ENCODE data around the gene SLC7A10.

The SLC7A10 gene

DNA sequence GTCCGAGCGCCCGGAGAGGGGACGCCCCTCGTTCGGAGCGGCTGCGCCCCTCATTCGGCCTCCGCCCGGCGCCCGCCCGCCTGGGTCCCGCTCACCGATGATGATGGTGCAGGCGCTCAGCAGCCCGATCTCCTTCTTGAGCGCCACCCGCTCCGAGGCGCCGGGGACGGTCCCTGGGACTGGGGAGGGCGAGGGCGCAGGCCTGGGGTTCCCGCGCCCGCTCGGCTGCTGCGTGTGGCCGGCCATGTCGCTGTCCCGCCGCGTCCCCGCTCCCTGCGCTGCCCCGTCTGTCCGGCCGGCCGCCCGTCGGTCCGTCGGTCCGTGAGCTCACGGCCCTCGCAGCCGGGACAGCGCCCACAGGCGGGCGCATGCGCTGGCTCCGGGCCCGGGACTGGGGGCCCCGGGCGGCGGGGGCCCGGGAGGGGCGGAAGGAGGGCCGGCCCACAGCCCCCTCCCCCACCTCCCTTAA is at the start of gene SLC7A10:
SLC7A10 (minus strand) TSS at position 393 of the 469 bp plus-strand sequence; CDS start at position 246, 147 bp downstream.
- DNase-seq, result no peak

DNA sequence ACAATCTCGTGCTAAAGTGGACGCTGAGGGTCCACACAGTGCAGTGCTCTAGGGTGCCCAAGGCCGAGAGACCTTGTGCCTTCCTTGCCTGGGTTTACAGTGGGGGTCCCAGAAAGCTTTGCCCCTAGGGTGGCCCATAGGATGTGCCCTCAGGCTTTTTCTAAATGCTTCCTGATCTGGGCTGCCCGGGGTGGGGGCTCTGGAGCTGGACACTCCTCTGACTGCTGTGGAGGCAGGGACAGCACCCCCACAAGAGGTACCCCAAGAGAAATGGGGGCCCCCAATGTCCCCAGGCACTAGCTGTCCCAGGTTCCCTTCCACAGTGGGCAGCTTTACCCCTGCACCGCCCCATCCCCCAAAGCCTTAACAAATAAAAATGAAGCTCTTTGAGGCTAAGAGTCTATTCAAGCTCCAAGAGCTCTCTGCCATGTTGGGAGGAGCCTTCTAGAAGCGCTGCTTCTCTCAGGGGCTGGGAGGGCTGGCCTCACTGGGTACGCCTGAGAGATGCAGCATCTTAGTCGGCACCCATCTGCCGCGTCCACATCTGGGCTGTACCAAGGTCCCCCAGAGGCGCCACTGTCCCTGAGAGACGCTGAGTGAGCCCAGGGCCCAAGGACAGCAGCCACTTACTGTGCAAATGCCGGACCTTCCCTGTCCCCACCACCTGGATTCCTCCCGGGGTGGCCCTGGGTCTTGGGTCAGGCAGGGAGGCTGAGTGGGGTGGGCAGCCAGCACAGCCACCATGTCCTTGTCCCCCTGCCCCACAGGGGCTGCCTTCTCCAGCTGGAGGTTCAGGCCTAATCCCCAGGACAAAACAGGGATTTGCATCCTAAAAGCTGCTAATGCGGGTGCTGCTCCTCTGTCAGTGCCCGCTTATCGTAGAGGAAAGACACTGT is 49.3 kb upstream of the SLC7A10 start:
- DNase-seq, result no peak

DNA sequence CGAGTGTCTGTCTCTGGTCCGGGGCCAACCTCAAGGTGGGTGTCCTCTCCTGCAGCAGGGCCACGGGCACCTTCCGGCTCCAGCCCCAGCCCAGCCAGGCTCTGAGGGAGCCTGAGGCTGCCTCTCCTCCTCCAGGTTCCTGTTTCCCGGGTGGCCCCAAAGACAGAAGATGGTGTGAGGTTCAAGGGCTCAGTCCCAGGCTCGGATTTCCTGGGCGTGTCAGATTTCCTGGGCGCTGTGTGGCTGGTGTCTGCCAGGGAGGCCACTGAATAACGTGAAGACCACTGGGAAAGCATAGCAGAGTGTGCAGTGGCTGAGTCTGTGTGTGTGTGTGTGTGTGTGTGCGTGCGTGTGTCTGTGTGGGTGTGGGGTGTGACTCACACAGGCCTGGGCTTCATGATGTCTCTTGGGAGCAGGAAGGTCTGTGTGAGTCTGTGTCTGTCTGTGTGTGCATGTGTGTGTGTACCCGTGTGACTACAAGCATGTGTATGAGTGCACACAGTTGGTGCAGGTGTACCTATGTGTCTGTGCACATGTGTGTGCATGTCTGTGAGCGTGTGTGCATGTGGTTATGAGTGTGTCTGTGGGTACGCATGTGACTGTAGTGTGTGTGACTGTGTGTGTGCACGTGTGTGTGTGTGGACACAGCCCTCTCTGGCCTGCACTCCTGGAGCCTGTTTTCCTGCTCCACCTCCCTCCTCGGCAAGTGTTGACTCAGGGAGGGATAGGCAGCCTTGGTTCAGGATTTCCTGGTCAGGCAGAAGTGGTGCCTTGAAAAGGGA is 48.4 kb upstream of the SLC7A10 start:
- no peak for DNase-seq

DNA sequence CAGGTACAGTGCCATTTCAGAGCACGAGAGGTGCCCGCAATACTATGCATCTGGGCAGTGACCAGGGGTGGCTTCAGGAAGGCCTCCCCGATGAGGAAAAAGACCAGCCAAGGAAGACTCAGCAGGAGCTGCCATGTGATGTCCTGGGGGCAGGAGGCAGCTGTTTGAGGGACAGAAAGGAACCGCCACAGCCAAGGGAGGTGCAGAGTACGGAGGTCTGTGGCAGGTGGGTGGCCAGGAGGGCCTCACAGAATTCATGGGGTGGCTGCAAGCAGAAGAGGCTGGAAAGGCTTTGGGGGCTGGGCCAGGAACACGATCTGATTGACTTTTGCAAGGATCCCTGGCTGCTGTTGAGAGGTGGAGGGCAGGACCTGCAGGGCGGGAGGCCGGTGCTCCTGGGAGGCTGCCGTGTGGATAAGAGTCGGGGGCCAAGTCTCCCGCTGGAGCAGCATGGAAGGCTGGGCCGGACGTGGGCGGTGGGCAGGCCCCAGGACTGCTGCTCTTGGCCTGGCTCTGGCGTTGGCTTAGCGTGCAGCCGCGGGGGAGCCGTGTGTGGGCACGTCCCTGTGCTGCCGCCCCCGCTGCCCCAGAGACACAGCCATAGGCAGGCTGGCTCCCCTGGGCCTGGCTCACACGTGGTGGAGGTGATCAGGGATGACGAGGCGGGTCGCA is 47.6 kb upstream of the SLC7A10 start:
- DNase-seq, result no peak

DNA sequence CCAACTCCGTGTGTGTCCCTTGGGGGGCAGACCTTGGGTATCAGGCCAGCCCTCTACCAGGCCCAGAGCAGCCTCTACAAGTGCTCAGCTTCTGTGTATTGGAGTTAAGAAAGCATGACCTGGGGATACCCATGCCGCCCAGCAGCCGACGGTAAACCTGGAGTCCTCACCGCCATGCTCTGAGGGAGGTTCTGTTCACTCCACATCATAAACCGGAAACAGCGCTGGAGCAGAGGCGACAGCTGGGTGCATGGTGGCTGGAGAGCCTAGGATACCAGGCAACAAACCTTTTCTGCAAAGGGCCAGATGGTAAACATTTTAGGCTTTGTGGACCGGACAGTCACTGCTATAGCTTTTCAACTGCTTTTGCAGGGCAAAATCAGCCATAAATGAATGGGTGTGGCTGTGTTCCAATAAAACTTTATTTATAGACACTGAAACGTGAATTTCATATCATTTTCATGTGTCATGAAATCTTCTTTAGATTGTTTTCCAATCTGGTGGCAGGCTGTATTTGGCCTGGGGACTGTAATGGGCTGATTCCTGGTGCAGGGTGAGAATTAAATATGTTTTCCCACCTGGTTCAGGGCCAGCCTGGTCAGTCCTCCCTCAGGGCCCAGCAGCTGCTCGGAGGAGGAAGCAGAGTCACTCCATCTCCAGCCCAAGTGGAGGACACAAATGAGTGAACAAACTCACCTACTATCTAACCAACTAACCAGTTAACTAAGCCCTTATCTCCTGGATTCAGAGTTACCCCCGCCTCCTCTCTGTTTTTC is 45.8 kb upstream of the SLC7A10 start:
- no peak for DNase-seq

DNA sequence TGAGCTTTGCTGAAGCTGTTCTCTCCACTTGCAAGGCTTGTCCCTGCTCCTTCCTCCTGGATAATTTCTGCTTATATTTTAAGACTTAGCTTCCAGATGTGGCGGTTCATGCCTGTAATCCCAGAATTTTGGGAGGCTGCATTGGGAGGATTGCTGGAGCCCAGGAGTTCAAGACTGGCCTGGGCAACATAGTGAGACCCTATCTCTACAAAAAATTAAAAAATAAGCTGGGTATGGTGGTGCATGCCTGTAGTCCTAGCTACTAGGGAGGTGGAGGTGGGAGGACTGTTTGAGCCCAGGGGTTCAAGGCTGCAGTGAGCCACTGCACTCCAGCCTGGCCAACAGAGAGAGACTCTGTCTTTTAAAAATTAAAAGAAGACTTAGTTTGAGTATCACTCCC is 45.1 kb upstream of the SLC7A10 start:
- DNase-seq, result no peak

DNA sequence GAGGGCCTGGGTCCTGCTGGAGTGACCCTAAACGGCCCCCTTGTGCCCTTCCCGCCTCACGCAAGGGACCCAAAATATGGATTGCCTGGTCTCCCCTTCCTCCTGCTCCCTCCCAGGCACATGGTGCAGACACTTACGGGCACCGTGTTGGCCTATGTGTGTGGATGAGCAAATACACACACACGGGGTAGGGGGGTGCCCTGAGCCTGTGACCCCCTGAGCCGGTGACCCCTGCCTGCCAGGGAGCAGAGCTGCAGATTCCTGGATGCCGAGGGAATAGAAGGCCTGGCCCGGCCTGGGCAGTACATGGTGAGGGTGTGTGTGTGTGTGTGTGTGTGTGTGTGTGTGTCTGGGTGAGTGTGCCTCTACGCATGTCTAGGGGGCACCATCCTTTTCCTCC is 43.4 kb upstream of the SLC7A10 start:
- no peak for DNase-seq

DNA sequence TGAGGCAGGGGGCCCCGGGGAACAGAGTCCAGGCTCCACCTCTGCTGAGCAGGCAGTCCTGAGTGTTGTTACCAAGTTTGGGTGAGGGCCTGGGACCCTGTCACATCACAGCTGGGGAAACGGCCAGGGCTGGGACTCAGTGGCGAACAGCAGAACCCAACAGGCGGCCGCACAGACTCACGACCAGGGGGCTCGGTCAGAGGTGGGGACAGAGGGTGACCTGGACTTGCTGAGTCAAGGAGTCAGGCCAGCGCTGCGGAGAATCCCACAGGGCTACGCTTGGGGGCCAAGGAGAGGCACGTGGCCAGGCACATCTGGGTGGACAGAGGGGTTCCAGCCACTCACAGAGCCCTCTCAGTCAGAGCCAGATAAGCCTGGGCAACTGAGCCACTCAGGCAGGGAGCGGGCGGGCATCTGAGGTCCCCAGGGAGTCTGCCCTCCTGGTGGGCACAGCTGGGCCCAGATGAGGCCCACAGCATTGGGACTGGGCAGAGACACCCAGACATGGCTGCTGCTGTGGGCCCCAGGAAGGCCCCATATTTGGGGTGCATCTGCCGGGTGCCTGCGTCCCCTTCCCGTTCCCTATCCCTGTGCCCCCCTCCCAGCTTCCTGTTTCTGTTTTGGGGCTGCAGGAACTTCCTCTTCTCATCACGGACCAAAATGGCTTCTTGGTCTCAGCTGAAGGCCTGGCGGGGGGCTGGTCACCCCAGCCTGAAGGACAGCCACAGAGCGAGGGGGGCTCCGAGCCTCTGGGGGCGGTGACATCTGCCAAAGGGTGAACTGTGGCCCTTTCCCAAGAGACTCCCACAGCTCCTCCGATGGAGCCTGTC is 42.7 kb upstream of the SLC7A10 start:
- no peak for DNase-seq

DNA sequence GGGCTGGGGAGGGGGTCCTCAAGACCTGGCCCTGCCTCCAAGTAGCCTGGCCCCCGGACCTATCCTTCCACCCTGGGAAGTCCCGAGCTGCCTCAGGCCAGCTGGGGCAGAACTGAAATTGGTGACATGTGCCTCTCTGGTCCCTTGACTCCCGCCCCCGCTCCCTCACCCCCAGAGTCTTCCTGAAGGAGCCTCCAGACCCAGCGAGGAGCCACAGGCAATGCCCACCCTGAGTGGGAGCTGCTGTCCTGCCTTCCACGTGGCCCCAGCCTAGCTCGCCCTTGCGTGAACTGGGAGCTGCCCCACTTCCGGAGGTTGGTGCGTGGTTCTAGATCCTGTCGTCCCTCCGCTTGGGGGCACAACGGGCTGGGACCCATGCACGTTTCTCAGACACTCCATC is 42.1 kb upstream of the SLC7A10 start:
- no peak for DNase-seq

DNA sequence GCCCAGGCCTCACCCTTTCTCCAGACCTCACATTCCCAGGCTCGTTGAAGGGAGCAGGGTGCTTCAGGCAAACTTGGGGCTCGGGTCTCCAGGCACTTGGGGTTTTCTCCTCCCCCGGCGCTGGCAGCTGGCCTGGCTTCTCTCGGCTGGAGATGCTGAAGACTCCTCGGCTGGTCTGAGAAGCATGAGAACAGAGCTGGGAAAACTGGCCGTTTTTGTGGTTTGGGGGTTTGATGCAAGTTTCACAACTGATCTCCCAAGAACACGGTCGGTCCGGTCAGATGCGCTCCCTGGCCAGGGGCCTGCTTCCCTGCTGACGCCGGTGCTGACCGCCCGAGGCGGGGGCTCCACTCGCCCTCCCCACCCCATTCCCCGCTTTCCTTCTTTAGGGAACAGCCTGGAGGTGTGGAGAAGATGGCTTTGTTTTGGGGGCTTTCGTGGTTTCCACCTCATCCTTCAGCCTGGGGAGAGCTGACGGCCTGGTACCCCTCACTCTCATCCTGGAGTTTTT is 41.4 kb upstream of the SLC7A10 start:
- DNase-seq, result no peak

DNA sequence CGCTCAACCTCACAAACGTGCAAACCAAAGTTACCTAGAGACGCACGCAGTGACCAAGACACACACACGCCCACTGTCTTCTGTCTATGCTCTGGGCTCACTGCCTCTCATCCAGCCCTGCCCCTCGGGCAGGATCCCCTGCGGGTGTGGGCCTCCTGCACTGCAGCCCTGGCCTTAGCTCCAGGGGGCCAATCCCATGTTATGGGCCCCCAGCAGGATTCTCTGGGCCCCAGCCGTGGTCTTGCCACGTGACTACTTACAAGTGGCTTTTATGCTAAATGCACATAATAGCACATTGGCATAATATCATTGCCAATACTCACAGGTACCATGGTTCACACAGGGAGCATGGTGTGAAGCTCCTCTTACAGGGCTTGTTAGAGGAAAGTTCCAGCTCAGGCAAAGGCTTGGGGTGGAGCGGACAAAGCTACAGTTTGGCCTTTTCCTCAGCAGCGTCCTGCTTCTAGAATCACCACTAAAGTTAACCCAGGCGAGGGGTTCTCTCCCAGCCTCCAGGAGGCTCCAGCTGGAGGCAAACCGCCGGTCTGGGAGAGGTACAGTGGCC is 39.3 kb upstream of the SLC7A10 start:
- no peak for DNase-seq

DNA sequence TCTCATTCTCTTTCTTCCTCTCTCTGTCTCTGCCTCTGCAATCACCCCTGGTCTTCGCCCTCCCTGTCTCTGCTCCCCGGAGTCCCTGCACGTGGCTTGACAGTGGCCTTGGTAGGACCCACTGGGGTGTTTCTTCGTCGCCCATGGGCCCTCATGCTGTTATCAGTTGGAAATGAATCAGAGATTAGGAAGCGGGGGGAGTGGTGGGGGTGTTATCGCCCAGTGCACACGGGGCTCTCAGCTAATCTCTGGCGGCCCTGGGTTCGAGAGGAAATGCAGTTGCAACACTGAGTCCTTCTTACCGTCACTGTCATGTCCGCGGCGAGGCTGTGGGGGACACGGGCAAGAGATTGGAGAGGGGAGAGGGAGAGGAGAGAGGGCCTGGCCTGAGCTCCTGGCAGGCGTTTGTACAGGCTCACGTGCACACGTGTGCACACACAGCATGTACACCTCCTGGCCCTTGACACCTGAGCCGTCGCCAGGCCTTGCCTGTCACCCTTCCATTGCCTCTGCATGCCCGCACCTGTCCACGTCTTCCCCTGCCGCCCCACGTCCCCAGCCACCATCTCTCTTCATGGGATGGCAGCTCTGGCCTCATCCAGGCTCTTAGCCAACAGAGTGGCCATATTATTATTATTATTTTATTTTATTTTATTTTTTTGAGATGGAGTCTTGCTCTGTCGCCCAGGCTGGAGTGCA is 37.8 kb upstream of the SLC7A10 start:
- no peak for DNase-seq

DNA sequence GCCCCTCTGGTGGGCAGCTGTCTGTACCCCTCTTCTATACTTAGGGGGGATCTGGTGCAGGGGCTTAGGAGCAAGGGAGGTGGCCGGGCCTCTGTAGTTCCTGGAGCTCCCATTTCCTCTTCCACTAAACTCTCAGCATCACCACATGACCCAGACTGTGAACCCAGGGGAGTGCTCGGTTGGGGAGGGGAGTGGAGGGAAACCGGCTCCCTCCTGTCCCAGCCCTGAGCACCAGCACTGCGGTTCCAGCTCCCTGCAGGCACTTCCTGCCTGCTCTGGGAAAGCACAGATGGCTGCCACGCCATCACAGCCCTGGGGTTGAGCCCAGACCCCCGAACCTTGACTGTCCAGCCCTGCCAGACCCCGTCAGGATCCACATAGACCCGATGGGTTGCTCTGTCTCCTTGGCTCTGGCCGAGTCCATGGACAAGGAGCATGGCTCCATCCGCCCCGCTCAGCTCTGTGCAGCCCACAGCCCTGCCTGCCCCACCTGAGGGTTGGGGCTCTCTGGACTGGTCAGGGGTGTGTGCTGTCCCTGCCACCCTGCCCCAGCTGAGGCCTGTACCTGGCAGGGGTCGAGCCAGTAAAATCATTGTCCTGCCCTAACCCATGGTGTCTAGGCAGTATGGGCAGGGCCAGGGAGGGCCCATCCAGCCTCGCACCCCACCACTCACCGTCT is 36.0 kb upstream of the SLC7A10 start:
- DNase-seq, result no peak

DNA sequence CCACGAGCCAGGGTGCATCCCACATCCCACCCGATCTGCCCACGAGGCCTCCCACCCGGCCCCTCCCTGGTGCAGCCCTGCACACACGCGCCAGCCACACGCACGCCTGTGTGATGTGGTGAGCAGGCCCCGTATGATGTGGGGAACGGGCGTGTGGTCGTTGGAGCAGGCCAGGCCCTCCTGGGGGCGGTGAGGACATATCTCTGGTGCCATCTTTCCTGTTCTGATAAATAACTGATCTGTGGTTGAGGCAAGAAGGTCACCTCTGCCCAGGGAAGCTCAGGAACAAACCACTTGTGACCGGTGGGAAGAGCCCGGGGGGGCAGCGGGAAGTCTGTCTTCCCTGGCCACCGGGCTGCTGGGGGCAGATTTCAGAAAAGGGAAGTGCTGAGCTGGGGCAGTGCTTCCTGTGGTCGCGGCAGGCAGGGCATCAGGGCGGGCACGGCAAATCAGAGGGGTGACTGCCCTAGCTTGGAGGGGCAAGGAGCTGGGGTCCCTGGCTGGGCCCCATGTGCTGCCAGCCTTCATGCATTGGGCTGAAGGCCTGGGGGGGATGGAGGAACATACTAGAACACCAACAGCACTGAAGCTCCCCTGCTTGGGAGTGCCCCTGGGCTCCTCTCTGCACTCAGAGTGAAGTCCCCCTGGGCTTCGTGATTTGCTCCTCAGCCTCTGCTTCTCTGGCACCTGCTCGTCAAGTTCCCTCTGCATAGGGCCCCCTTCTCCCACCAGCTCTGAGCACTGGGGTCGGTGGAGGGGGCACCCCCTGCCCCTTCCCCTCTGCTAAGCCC is 35.2 kb upstream of the SLC7A10 start:
- no peak for DNase-seq

DNA sequence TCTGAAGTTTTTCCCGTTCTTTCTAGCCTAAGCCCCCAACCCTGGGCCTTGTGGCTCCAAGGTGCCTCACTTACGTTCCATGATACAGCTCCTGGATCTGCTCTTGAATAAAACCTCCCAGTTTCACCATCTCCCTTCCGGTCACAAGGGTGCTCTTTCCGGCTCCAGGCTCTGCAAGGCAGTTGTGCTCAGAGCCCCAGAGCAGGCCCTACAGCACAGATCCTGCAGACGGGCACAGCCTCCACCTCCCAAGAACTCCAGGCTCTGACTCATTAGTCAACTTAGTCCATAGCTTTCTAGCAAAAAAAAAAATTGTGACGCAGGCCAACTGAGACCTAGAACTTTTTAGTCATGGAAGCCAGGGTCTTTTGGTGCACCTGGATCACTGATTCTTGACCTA is 33.9 kb upstream of the SLC7A10 start:
- DNase-seq, result no peak

DNA sequence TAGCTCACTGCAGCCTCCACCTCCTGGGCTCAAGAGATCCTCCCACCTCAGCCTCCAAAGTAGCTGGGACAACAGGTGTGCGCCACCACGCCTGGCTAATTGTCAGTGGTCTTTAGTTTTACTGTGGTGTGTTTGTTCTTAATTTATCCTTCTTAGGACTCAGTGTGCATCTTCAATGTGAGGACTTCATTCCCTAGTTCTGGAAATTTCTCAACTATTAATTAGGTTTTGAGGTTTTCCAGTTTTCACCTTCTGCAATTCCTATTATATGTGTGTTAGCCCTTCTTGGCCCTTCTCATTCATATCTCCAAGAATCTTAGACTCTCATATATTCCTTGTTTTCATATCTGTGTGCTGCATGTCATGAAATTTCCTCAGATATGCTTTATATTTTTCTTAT is 32.2 kb upstream of the SLC7A10 start:
- DNase-seq, result no peak

DNA sequence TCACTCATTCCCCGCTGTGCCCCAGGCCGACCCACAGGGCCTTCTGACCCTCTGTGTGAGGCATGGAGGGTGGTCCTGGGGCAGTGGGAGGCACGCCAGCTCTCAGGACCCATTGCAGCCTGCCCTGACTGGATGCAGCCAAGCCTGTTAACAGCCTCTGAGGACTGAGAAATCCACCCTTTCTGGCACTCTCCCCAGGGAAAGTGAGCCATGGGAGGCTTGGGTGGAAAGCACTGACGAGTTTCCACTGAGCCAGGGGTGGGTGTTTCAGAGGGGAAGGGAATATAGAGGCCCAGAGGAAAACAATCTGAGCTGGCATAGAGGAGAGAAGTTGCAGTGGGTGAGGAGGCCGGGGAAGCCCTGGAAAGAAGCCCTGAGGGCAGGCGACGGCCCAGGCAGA is 30.6 kb upstream of the SLC7A10 start:
- DNase-seq, result no peak

DNA sequence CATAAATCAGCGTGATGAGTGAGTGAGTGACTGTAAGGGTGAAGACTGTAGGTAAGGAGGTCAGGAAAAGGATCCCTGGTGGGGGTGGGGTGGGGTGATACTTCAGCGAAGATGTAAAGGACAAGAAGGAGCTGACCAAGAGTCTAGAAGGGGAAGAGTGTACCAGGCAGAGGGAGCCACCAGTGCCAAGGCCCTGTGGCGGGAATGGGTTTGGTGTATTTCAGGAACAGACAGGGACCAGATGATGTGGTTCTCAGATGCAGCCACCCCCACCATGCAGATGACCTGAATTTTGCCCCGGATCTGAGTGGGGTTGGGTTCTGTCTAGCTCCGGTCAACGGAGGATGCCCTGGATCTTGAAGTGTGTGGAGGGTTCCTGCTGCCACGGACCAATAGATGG is 30.1 kb upstream of the SLC7A10 start:
- DNase-seq, result no peak

DNA sequence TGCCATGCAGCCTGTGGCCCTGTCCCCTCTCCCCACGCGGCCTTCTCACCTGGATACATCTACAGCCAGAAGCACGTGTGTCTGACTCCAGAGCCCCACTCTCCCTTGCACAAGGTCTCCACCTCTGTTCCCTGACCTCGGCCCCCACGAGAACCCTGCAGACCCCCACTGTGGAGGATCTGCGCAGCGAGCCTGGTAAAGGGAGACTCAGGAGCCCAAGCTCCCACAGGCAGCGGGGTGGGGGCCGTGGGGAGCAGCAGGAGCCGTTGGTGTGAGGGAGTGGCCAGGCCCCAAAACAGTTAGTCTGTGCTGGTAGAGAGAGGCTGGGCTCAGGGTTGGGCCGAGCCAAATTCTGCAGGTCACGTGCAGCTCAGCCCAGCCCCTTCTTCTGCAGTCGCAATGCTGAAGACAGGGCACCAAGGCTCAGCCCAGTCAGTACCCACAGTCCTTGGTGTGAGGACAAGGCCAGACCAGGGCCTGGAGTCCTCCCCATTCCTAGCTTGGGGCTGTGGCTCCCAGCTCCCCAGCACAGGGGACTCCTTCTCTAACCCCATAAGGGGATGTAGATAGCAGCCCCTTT is 28.7 kb upstream of the SLC7A10 start:
- no peak for DNase-seq
